GM12874 (cell line): ENCODE data around the gene INPP5A.

Source experiments
- TF ChIP-seq, protein P1 (sequence below): IDR thresholded peaks from 2 replicates; pipeline ENCODE4 v1.5.1; 2011; ENCODE audit warnings: low read depth, mild to moderate bottlenecking, control low read depth, low read length, moderate library complexity; ENCODE audit not compliant: insufficient read depth

Gene INPP5A

GRCh38 chr10:132580143-132580542, 42.6 kb downstream of the INPP5A start:
- TF ChIP-seq, protein P1, sequence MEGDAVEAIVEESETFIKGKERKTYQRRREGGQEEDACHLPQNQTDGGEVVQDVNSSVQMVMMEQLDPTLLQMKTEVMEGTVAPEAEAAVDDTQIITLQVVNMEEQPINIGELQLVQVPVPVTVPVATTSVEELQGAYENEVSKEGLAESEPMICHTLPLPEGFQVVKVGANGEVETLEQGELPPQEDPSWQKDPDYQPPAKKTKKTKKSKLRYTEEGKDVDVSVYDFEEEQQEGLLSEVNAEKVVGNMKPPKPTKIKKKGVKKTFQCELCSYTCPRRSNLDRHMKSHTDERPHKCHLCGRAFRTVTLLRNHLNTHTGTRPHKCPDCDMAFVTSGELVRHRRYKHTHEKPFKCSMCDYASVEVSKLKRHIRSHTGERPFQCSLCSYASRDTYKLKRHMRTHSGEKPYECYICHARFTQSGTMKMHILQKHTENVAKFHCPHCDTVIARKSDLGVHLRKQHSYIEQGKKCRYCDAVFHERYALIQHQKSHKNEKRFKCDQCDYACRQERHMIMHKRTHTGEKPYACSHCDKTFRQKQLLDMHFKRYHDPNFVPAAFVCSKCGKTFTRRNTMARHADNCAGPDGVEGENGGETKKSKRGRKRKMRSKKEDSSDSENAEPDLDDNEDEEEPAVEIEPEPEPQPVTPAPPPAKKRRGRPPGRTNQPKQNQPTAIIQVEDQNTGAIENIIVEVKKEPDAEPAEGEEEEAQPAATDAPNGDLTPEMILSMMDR, result no peak

GRCh38 chr10:132580617-132581016, 43.0 kb downstream of the INPP5A start:
- TF ChIP-seq, protein P1, result no peak

DNA sequence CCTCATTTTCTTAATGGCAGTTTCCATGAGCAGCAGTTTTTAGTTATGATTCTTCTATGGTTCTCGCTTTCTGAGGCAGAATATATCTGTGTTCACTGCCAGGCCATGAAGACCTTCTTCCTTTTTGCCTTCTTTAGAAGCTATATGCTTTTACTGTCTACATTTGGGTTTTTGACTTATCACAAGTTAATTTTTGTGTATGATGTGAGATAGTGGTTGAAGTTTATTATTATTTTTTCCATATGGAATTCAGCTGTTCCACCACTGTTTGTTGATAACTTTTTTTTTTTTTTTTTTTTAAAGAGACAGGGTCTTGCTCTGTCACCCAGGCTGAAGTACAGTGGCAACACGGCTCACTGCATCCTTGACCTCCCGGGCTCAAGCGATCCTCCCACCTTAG, 44.5 kb downstream of the INPP5A start:
- TF ChIP-seq, protein P1, result no peak

GRCh38 chr10:132582771-132583170, 45.2 kb downstream of the INPP5A start:
- TF ChIP-seq, protein P1, result no peak

- TF ChIP-seq, protein P1, result no peak
Measured at GRCh38 chr10:132583456-132583855, 45.9 kb downstream of the INPP5A start.

DNA sequence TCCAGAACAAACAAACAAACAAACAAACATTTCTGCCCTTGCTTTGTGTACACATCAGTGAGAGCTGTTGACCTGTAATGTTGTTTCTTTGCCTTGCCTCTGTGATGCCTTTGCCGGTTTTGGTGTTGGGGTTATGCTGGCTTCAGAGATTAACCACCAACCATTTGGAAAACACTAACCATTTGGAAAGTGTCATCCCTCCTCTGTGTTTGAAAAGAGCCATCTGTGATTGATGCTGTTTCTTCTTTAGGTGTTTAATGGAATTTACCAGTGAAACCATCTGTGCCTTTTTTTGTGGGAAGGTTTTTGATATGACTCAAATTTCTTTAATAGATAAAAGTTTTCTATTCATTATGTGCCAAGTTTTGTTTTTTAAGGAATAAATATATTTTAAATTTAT, 46.5 kb downstream of the INPP5A start:
- TF ChIP-seq, protein P1, result no peak

GRCh38 chr10:132585732-132586722, 48.4 kb downstream of the INPP5A start:
- TF ChIP-seq, protein P1, result no peak
